Measurements from ENCODE around the gene NIBAN1.

DNA sequence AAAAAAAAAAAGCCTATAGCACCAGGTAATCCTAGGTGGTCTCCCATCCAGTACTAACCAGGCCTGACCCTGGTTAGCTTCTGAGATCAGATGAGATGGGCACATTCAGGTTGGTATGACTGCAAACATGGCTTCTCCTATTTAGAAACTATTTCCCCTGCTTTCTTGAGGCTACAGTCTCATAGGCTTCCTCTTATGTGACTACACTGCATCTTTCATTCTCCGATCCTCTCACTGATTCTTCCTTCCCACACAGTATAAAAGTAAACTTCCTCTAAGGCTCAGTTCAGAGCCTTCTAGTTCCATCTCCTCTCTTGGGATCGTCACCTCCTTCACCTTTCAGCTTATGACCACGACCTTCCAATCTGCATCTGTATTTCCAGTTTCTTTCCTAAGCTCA is 40.6 kb upstream of the NIBAN1 start:
- TF ChIP-seq, protein P1, sequence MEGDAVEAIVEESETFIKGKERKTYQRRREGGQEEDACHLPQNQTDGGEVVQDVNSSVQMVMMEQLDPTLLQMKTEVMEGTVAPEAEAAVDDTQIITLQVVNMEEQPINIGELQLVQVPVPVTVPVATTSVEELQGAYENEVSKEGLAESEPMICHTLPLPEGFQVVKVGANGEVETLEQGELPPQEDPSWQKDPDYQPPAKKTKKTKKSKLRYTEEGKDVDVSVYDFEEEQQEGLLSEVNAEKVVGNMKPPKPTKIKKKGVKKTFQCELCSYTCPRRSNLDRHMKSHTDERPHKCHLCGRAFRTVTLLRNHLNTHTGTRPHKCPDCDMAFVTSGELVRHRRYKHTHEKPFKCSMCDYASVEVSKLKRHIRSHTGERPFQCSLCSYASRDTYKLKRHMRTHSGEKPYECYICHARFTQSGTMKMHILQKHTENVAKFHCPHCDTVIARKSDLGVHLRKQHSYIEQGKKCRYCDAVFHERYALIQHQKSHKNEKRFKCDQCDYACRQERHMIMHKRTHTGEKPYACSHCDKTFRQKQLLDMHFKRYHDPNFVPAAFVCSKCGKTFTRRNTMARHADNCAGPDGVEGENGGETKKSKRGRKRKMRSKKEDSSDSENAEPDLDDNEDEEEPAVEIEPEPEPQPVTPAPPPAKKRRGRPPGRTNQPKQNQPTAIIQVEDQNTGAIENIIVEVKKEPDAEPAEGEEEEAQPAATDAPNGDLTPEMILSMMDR (IDR thresholded peaks at IDR 0.05; ENCODE audit: low read depth, low read length): no peak
- no peak for TF ChIP-seq EZH2phosphoT487 (IDR thresholded peaks at IDR 0.05; ENCODE audit: low read depth)

All from OCI-LY3 (cell line).